GM19324 (cell line): ENCODE data around the gene ANKRD31.

Experiments
- ATAC-seq: cut with Tn5 transposase; IDR thresholded peaks from one replicate; pipeline ENCODE4 v1.9.1; 2021; ENCODE audit warnings: mild to moderate bottlenecking, moderate library complexity; ENCODE audit not compliant: unreplicated experiment, low FRiP score

The ANKRD31 gene

GRCh38 chr5:75071100-75071499, 165.6 kb downstream of the ANKRD31 start:
- no peak for ATAC-seq

GRCh38 chr5:75067434-75067833, 169.2 kb downstream of the ANKRD31 start:
- no peak for ATAC-seq

GRCh38 chr5:75062925-75063531, 173.7 kb downstream of the ANKRD31 start:
- ATAC-seq: no peak

- ATAC-seq: no peak
Observed at GRCh38 chr5:75059912-75060545, 176.6 kb downstream of the ANKRD31 start.

- ATAC-seq: no peak
Observed at GRCh38 chr5:75058986-75059535, 177.6 kb downstream of the ANKRD31 start.

- ATAC-seq: no peak
Observed at GRCh38 chr5:75057561-75057960, 179.1 kb downstream of the ANKRD31 start.

GRCh38 chr5:75055727-75056144, 180.9 kb downstream of the ANKRD31 start:
- ATAC-seq: no peak

GRCh38 chr5:75054134-75054930, 182.3 kb downstream of the ANKRD31 start:
- ATAC-seq: no peak

GRCh38 chr5:75053304-75054133, 183.2 kb downstream of the ANKRD31 start:
- no peak for ATAC-seq

- ATAC-seq: no peak
Observed at GRCh38 chr5:75053054-75053303, 183.7 kb downstream of the ANKRD31 start.

- no peak for ATAC-seq
Observed at GRCh38 chr5:75052192-75053053, 184.3 kb downstream of the ANKRD31 start, which contains the start of gene GCNT4. Gene GCNT4 (minus strand): TSS chr5:75052558. CDS start chr5:75030037, 22,521 bp downstream.

- no peak for ATAC-seq
Observed at GRCh38 chr5:75051217-75051751, 185.4 kb downstream of the ANKRD31 start.

GRCh38 chr5:75050415-75050814, 186.3 kb downstream of the ANKRD31 start:
- no peak for ATAC-seq

GRCh38 chr5:75049456-75050351, 187.0 kb downstream of the ANKRD31 start:
- no peak for ATAC-seq

GRCh38 chr5:75048457-75048953, 188.2 kb downstream of the ANKRD31 start:
- ATAC-seq: peak; percentile 58

GRCh38 chr5:75047356-75047755, 189.3 kb downstream of the ANKRD31 start:
- no peak for ATAC-seq

GRCh38 chr5:75046366-75047142, 190.1 kb downstream of the ANKRD31 start:
- no peak for ATAC-seq
